Stimulated activated CD4-positive, alpha-beta T cell treated with anti-CD3 and anti-CD28 coated beads, Interleukin-1b, Interleukin-23, amount 100 ng/mL, for 48 hours (primary cell): Measurements from ENCODE around the gene SAP130.

ENCODE experiments used
- DNase-seq: peaks from one replicate; pipeline ENCODE4 v3.0.0-alpha.2; 2020

Gene SAP130

GRCh38 chr2:128024816-128025215 lies 3.0 kb downstream of the SAP130 start:
- DNase-seq = no peak

DNA sequence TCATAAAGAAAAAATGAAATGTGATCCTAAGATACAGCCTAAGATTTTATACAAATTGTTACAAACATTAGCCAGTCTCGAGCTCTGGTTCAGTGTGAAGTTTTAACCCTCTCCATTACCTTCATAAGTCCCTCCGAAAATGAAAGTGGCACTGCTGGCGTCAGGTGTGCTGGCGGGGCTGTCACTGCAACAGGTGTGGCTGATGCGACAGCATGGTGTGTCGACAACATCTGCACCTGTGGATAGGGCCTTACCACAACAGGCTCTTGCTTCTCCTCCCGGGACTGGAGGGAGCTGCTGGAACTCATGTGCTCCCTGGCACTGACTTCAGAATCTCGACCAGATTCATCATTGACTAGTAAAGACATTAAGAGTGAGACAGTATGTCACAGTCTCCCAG lies 10.3 kb downstream of the SAP130 start:
- no peak for DNase-seq

GRCh38 chr2:128016620-128017019 lies 11.2 kb downstream of the SAP130 start:
- no peak for DNase-seq

DNA sequence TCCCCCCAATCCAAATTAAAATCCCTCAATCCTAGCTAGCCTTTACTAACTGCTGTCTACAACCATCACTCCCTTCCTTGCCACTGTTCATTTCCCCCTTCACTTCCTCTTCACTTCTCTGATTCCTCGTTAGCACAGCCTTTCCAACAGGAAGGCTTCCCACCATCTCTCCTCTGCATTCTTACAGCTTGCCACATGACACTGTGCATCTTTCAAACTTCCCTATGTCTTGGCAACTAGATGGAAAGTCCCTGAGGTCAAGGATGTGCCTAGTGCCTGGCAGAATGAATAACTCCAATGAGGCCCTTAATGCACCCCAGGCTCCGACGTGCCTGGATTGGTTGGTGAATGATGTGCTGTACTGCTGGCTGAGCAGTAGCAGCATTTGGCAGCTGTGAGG lies 15.2 kb downstream of the SAP130 start:
- DNase-seq = no peak

DNA sequence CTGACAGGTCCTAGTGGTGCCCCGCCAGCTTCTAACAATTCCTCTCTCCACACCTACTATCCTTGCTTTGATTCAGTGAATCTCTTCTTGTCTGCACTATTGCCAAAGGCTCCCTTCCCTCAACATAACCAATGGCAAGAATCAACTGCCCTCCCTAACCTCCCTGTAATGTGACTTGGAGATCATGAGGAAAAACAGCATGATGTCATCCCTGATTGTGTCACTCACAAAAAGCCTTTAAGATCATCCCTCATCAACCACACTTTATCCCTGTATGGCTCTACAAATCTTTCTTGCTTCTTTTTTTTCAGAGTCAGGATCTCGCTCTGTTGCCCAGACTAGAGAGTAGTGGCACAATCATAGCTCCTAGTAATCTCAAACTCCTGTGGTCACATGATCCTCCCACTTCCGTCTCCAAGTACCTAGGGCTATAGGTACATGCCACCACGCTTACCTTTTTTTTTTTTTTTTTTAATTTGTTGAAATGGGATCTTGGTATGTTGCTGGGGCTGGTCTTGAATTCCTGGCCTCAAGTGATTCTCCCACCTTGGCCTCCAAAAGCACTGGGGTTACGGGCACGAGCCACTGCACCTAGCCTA lies 19.7 kb downstream of the SAP130 start:
- no peak for DNase-seq

DNA sequence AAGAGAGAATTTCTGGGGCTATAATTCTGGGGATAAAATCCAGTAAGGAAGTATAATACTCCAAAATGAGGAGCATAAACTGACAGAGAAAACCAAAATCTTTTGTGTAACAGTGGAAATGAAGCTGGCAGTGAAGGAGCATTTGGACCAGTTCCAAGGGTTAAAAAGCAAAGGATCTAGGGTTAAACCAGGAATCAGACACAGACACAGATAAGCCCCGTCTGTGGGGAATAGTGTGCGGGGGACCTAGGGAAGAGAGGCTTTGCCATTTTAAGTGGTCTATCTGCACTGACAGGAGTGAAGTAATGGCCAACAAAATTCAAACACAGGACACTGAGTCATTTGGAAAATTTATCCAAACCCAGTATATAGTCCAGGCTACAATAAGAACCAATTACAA lies 23.4 kb downstream of the SAP130 start:
- no peak for DNase-seq

DNA sequence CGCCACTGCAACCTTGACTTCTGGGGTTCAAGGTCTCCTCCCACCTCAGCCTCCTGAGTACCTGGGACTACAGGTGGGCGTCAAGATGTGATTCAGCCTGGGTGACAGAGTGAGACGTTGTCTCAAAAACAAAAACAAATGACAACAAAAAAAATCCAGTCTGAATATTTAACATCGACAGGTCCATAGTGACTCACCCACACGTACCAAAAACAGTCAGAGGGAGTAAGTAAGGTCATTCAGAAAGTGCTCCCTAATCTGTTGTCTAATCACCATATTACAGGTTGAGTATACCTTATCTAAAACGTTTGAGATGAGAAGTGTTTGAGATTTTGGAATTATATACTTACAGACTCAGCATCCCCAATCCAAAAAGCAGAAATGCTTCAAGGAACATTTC lies 24.4 kb downstream of the SAP130 start:
- DNase-seq = peak; percentile 37

- DNase-seq = no peak
Observed at GRCh38 chr2:127996160-127996559, 31.7 kb downstream of the SAP130 start.

GRCh38 chr2:127995725-127996124 lies 32.1 kb downstream of the SAP130 start:
- no peak for DNase-seq

DNA sequence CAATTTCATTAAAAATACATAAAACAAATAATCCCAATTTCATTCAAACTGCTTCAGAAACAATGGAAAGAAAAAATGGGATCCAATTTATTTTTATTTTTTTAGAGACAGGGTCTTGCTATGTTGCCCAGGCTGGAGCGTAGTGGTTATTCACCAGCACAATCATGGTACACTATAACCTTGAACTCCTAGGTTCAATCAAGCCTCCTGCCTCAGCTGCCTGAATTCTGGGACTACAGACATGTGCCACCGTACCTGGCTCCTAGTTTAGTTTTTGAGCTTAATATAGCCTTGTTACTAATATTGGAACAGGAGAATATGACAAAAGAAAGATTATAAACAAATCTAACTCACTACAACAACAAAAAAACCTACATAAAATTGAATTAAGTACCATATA lies 34.2 kb downstream of the SAP130 start:
- no peak for DNase-seq

GRCh38 chr2:127991742-127992141 lies 36.1 kb downstream of the SAP130 start:
- no peak for DNase-seq

DNA sequence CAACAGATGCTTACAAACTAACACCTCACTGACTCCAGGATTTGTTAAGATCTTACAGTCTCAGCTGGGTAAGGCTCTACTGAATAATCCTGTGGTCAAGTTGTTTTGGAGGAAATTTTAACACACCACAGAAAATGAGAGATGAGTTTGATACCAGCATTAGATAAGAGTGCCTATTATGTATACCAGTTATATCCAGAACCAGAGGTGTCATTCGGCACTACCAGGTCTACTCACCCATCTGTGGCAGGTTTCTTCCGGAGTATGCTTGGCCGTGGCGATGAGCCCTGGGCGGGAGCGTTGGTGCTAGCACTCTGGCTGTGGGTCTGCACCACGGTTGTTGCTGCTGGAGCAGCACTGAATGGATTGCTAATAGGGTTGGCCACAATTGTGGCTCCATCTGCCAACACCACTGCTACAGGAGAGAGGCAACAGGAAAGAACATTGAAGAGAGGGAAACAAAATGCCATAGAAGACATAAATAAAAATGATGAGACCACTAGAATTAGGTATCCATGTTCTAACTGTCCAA lies 41.2 kb downstream of the SAP130 start:
- DNase-seq = peak; percentile 4

DNA sequence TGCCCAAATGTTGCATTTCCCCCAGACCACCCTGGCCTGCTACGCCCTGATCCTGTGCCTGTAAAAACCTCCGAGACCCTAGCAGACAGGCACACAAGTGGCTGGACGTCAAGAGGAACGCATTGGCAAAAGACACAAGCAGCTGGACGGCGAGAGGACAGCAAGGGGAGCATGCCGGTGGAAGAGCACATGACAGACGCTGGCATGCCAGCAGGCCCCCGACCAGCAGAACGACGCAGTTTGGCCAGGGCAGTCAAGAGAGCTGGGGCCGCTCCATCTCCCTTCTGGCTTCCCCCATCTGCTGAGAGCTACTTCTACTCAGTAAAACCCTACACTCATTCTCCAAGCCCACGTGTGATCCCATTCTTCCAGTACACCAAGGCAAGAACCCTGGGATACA lies 42.1 kb downstream of the SAP130 start:
- no peak for DNase-seq

DNA sequence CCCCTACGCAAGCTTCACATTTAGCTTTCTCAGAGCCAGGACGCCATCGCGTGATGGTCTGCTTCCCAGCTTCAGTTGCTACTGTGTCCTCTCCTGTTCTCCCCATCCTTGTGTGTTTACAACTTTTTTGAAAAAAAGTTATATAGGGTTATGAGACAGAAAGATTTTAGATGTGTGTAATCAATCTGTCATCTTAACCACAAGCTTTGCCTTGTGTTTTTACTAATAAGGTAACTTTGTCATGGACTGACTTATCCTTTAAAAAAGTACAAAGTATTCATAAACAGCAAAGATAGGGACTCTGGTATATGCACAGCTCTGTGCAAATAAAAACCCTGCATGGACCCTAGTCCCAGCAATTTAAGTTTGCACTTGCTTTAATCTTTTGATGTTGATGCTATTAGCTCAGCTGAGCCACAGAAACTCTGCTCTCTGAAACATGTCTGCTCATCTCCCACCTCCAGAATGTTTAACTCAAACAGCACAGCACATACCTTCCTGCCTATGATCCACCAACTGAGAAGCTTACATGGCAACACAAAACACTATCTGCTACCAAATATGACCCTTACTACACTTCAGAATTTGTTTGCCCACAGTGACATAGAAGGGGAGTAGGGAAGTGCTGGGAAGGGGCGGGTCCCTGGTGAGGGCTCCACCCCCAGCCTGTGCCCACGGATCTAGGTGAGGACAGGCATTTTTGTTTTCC lies 42.7 kb downstream of the SAP130 start:
- DNase-seq = no peak

GRCh38 chr2:127984551-127984950 lies 43.3 kb downstream of the SAP130 start:
- DNase-seq = no peak

DNA sequence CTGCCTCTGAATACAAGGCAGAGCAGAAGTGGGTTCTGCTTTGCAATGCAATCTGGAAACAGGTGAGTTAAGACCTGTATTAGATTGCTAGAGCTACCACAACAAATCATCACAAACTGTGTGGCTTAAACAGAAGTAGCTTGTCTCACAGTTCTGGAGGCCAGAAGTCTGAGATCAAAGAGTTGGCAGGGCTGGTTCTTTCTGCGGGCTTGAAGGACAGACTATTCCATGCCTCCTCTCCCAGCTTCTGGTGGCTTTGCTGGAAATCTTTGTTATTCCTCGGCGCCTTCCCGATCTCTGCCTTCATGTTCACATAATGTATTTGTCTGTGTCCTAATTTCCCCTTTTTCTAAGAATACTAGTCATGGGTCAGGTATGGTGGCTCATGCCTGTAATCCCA lies 58.4 kb downstream of the SAP130 start:
- DNase-seq = no peak

DNA sequence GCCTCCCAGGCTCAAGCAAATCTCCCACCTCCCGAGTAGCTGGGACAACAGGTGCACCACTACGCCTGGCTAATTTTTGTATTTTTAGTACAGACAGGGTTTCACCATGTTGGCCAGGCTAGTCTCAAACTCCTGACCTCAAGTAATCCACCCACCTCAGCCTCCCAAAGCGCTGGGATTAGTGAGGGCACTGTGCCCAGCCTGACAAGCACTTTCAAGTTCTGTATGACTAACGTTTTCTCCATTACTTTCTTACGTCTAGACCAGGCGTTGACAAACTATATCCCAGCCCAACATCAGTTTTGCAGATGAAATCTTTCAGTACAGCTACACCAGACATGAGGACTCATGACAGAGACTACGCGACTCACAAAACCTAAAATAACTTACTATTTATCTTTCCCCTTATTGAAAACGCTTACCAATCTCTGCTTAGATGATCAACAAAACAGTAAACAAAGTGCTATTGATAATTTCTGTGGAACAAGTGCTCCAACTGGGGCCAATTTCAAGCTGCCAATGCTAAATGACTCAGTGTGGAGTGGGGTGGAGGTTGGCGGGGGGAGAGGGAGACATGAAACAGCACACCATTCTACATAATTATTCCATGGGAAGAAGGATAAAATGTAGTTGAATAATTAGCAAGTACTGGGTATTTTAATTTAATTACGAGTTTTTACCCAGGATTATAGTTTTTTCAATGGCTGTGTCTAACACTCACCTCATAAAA lies 59.1 kb downstream of the SAP130 start:
- no peak for DNase-seq

DNA sequence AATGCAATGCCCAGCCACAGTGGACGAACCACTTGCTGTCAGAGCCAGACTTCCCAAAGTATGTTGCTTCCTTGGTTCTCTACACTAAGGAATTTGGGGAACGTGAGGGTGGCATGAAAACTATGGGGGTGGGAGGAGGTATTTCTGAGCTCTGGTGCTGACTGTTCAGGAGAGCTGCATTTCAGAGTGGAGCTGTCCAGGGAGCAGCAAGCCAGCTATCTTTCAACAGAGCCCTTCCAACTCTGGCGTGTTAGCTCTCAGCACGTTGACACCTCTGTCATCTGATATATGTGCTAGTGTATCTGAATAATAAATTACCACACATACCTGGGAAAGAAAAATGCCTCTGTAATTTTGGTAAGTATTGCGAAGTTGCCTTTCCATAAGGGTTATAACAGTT lies 66.1 kb downstream of the SAP130 start:
- no peak for DNase-seq

DNA sequence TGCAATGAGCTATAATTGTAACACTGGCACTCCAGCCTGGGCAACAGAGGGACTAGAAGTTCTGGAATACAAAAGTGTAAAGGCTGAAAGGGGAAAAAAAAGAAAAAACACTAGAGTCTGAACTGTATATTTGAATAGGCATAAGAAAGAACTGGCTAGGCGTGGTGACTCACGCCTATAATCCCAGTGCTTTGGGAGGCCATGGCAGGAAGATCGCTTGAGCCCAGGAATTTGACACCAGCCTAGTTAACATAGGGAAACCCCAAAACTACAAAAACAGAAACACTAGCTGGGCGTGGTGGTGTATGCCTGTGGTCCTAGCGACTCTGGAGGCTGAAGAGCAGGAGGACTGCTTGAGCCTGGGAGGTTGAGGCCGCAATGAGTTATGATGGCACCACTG lies 70.6 kb downstream of the SAP130 start:
- DNase-seq = no peak

GRCh38 chr2:127954857-127955256 lies 73.0 kb downstream of the SAP130 start:
- no peak for DNase-seq

DNA sequence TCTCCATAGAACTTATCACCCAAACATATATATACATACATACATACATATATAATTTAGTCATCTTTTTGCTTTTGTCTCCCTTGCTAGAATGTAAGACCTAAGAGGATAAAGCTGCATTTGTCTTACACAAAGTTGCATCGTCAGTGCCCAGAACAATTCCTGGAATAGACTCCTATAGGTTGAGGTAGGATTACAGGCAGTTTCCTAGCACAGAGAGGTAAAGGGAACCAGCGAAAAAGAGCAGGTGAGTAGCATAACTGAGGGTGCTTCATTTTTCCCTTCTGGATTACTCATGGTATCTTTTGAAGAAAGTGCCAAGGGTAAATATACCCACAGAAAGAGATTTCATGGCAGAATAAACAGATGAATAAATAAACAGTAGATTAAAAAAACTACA lies 74.0 kb downstream of the SAP130 start:
- no peak for DNase-seq

DNA sequence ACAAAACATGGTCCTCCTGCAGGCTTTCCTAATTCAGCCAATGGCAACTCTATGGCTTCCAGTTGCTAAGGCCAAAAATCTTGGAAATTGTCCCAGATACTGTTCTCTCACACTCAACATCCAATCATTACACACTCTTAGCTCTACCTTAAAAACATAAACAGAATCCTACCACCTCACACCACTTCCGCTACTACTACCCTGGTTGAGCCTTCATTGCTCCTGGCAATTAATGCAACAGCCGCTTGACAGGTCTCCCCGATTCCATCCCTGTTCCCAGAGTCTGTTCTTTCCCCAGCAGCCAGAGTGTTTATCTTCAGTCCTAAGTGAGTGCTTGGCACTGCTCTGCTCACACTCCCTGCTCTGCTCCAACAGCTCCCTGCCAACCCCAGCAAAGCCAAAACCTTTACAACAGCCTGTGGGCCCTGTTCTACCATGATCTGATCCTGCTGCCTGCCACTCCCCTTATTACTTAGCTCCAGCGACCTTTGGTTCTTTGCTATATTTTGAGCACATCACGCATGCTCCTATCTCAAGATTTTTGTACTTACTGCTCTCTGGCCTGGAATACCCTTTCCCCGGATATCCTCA lies 74.6 kb downstream of the SAP130 start:
- no peak for DNase-seq

GRCh38 chr2:127951026-127951425 lies 76.8 kb downstream of the SAP130 start:
- no peak for DNase-seq

DNA sequence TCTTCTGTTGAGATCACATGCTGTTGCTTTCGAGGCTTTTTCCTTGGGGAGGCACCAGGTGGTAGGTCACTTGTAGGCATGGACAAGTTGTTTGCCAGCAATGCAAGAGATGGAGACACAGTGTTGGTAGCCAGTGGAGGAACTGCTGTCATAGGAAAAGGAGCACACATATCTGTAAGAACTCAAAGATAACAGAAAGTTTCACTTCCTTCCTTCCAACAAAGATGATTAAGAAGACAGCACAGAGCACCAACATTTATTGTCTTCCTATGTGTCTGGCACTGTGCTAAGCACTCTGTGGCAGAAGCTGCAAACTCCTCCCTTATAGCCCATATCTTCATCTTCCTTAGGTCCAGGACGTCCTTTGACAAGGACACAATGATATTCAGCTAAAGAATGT lies 77.6 kb downstream of the SAP130 start:
- DNase-seq = no peak
